ENCODE data around the gene ZNF227.
A peak's percentile ranks its signal among the peaks of the same experiment; 100 is the strongest.
"Not testable (repeated sequence)": the region's sequence is repeated elsewhere in the genome, so short reads cannot be mapped to it uniquely, and the experiment has no call there.

ZNF227 gene

DNA sequence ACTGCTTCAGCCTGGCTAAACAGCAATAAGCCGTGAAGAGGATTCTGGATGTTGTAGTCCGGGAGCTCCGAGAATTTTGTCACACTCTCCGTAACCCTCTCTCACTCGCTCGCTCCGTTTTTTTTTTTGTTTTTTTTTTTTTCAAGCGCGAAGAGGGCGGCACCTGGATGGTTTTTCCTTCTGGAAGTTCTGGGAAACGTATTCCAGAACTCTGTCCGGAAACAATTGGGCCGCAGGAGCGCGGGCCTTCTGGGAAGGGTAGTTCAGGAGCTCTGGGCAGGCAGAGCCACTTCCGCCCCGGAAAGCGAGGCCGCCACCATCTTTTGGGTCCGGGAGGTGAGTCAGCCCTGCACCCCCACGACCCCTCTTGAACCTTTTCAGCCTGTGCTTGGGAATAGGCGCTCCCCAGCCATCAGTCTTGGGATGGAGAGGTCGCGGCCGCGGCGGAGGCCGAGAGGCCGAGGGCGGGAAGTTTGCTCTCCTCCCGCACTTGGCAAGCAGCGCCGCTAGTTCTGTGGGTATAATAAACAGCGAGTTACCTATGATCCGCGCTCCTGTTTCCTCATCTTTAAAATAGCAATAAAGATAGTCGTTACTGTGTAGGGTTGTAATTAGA, at the start of gene ZNF227:
Gene ZNF227 (plus strand): TSS at position 283 of the 616 bp plus-strand sequence. CDS start 5,261 bp downstream, outside the sequence.
- DNase-seq, result peak; percentile 78

DNA sequence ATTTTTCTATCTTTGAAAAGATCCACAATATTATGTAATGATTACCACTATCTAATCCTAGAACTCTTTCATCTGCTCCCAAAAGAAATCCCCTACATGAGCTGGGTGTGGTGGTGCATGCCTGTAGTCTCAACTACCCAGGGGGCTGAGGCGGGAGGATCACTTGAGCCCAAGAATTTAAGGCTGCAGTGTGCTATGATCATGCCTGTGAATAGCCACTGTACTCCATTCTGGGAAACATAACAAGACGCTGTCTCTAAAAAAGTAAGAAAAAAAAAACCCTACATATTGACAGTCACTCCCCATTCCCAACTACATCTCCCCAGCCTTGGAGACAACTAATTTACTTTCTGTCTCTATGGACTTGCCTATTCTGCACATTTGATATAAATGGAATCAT, 48.5 kb upstream of the ZNF227 start:
- no peak for DNase-seq

DNA sequence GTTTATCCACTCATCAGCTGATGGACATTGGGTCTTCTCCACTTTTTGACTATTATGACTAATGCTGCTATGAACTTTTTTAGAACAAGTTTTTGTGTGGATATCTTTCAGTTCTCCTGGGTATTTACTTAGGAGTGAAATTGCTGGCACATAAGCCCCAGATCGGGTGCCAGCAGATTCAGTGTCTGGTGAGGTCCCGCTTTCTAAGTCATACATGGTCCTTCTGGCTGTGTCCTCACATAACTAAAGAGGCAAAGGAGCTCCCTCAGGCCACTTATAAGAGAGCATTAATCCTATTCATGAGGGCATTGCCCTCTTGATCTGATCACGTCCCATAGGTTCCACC, 48.0 kb upstream of the ZNF227 start:
- DNase-seq, result no peak

DNA sequence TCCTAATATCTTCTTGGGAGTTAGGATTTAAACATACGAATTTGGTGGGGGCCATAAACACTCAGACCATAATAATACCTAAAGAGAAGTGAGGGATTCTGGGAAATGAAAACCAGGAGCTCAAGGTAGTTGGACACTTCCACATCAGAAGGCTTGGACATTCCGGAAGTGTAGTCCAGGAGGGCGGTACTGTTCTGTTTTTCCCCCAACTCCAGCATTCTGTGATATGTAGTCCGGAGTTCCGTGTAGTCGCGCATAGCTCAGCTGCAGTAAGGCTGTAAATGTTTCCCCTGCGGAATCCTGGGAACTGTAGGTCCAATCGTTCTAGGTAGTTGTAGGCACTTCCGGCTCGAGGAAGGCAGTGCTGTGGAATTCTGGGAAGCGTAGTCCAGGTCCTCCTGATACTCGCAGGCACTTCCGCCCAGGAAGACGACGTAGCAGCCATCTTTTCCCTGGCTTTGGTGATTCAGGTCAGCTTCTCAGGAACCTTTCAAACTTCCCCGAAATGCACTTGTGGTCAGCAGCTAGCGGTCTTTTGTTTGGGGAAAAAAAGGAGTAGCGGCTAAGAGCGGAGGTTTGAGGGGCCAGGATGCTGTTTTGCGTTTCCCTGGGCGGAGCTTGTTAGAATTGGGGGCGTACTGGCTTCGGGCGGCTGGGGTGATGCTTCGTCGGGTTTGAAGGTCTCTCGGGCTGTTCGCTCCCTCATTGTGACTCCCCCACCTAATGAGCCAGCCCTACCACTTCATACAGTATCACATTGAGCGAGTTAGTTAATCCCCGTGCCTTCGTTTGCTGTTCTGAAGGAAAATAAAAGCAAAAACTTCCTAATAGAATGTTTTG, 47.4 kb upstream of the ZNF227 start, which contains the start of gene ZNF226:
Gene ZNF226 (plus strand): TSS at position 428 of the 840 bp plus-strand sequence. CDS start 4,981 bp downstream, outside the sequence.
- peak; percentile 94 for DNase-seq

DNA sequence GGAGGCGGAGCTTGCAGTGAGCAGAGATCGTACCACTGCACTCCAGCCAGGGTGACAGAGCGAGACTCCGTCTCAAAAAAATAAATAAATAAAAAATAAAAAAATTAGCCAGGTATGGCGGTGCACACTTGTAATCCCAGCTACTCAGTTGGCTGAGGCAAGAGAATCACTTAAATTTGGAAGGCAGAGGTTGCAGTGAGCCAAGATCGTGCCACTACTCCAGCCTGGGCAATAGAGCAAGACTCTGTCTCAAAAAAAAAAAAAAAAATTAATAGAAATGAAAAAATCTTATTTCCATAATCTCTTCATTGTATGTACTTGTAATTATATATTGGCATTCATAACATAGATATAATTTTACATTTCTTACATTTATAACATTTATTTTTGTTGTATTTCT, 41.7 kb upstream of the ZNF227 start:
- not testable (repeated sequence) for DNase-seq

DNA sequence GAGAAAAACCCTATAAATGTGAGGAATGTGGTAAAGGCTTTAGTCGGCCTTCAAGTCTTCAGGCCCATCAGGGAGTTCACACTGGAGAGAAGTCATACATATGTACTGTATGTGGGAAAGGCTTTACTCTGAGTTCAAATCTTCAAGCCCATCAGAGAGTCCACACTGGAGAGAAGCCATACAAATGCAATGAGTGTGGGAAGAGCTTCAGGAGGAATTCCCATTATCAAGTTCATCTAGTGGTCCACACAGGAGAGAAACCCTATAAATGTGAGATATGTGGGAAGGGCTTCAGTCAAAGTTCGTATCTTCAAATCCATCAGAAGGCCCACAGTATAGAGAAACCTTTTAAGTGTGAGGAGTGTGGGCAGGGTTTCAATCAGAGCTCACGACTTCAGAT, 35.7 kb upstream of the ZNF227 start:
- DNase-seq, result no peak

DNA sequence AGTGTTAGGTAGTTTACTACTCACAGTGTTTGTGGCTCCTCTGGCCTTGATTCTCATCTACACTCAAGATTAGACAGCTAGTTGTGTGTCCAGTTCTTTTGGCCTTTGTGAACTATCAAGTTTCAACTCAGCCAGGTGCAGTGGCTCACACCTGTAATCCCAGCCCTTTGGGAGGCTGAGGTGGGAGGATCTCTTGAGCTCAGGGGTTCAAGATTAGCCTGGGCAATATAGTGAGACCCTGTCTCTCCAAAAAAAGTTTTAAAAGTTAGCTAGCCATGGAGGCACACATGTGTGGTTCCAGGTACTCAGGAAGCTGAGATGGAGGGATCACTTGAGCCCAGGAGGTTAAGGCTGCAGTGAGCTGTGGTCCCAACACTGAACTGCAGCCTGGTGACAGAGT, 31.4 kb upstream of the ZNF227 start:
- DNase-seq, result no peak

DNA sequence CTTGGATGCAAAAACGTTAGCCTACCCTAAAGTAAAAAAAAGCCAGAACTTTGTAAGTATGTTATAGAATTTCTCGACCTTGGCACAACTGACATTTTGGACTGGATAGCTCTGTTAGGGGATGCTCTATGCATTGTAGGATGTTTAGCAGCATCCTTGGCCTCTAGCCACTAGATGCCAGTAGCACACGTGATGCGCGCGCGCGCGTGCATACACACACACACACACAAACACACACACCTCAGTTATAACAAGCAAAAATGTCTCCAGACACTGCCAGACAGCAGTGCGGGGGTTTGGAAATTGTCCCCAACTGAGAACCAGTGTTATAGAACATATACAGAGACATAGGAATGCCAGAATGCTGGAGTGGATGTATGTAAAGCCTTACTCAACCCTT, 30.2 kb upstream of the ZNF227 start:
- DNase-seq, result no peak

DNA sequence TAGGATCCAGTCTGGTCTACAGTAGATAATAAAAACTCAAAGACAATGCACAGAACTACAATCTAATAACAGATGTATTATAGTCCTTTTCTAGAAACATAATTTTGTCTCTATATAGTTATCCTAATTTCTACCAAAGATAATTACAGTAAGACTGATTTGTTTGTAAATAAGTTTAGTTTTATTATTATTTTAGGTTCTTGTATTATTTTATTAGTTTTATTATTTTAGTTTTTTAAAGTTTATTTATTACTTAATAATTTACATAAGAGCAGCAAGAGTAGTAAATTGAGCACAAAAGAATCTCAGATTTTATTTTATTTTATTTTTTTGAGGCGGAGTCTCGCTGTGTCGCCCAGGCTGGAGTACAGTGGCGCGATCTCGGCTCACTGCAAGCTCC, 22.3 kb upstream of the ZNF227 start:
- no peak for DNase-seq

DNA sequence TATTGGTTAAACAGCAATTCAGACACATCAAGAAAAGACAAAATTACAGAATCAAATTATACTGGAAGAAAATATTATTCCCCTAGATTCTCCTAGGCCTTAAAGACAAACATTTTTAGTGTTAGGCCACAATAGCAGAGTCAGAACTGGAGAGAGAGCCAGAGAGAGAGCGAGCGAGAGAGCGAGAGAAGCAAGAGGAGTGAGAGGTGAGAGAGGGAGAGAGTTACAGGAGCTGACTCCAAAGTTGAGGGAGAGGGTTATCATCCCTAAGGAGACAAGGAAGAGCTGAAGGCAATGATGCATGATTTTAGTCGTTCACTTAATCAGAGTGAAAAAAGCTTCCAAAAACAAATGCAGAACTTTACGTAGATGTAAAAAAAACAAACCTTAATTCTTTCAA, 20.2 kb upstream of the ZNF227 start:
- no peak for DNase-seq

DNA sequence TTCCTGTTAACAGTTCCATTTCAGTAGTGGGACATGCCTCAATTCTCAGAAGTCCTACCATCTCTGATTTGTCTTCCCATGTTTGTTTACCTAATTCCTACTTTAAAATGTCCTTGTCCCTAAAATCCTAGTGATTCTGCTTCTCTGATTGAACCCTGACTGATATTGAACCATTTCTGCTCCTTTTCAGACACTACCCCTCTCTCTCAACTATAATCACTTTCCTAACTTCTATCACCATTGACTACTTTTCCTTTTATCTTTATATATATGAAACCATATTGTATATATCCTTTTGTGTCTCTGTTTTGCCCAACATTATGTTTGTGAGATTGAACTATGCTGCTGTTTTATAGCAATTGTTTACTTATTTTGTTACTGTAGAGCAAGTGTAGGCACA, 15.6 kb upstream of the ZNF227 start:
- DNase-seq, result no peak

DNA sequence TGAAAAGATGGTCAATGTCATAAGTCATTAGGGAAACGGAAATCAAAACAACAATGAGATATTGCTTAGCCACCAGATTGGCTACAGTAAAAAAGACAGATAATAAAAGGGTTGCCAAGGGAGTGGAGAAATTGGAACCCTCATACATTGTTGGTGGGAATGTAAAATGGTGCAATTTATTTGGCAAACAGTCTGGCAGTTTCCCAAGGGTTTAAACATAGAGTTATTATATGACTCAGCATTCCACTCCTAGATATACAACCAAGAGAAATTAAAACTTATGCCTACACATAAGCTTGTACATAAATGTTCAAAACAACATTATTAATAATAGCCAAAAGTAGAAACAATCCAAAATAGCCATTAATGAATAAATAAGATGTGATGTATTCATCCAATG, 9.9 kb upstream of the ZNF227 start:
- no peak for DNase-seq

DNA sequence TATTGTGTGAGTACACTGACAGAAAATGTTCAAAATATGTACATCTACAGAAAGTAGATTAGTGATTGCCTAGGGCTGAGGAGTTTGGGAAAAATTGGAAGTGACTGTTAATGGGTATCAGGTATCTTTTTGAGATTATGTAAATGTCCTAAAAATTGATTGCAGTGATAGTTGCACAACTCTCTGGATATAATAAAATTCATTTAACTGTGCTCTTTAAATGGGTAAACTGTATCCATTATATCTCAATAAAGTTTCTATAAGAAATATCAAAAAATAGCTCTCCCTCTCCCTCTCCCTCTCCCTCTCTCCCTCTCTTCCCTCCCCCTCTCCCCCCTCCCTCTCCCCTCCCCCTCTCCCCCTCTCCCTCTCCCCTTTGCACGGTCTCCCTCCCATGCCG, 9.4 kb upstream of the ZNF227 start:
- no peak for DNase-seq

DNA sequence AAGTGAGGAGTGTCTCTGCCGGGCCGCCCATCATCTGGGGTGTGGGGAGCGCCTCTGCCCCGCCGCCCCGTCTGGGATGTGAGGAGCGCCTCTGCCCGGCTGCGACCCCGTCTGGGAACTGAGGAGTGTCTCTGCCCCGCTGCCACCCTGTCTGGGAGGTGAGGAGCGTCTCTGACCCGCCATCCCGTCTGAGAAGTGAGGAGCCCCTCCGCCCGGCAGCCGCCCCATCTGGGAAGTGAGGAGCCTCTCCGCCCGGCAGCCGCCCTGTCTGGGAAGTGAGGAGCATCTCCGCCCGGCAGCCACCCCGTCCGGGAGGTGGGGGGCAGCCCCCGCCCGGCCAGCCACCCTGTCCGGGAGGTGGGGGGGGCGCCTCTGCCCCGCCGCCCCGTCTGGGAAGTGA, 8.5 kb upstream of the ZNF227 start:
- not testable (repeated sequence) for DNase-seq

DNA sequence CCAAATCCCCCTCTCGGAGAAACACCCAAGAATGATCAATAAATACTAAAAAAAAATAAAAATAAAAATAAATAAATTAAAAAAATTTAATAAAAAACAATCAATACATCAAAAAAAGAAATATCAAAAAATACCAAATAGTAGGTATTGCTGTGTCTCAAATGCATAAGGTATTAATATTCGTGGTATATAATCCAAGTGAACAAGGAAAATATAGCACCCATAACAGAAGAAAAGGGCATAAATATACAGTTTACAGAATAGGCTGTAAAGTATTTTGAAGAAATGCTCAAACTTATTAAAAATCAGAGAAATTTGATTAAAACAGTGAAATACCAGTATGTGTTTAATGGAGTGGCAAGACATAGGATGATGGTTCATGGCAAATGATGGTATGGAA, 7.6 kb upstream of the ZNF227 start:
- DNase-seq, result no peak

DNA sequence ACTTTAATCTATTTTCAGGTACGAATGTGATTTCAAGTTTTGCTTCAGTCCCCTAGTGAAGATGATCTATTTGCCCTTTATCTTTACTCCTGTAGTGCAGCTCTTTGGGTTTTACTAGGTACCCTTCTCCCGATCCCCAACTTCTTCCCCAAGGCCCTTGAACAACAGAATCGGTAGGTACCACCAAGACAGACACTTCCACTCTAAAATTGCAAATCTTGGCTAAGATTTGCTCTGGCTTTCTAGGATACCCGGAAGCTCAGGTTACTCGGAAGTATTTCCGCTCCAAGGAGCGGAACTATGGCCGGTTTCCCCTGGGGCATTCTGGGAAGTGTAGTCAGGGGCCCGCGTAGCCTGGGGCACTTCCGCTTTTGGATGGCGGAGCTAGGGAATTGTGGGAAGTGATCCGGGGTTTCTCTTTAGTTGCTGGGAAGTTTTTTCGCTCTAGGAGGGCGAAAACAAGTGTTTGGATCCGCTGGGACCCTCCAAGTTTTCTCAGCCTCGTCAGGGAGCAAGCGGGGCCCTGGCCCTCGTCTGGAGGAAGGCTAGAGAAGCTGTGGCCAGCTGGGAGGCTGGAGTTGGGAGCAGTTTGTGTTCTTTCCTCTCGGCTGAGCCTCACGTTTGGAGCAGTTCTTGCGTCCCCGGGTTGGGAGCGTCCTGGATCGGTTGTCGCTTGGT, 5.1 kb upstream of the ZNF227 start:
- DNase-seq, result peak; percentile 62

DNA sequence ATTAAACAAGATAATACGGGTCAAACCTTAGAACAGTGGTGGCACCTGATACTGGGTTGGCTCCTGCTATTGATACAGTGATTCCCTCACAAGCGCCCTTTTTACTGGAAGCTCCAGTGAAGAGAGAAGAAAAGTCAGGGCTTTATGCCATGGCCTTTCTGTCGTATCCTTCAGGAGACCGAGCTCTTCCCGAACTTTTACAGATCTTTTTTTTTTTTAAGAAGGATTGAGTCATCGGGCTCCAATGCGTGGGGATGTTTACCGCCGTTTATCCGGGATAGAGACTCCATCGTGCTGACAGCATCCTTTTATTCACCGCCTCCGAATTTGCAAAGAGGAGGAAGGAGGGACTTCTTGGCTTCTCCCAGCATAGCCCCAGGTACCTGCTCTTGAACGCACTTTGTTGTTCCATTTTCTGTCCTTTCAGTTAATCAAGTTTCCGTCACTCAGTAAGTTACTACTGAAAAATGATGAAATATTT, 574 bp downstream of the ZNF227 start:
- DNase-seq, result no peak

DNA sequence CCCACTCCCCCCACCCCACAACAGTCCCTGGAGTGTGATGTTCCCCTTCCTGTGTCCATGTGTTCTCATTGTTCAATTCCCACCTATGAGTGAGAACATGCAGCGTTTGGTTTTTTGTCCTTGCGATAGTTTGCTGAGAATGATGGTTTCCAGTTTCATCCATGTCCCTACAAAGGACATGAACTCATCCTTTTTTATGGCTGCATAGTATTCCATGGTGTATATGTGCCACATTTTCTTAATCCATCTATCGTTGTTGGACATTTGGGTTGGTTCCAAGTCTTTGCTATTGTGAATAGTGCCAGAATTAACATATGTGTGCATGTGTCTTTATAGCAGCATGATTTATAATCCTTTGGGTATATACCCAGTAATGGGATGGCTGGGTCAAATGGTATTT, 7.6 kb downstream of the ZNF227 start:
- not testable (repeated sequence) for DNase-seq

DNA sequence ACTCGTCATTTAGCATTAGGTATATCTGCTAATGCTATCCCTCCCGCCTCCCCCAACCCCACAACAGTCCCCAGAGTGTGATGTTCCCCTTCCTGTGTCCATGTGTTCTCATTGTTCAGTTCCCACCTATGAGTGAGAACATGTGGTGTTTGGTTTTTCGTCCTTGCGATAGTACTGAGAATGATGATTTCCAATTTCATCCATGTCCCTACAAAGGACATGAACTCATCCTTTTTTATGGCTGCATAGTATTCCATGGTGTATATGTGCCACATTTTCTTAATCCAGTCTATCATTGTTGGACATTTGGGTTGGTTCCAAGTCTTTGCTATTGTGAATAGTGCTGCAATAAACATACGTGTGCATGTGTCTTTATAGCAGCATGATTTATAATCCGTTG, 8.4 kb downstream of the ZNF227 start:
- DNase-seq, result not testable (repeated sequence)

DNA sequence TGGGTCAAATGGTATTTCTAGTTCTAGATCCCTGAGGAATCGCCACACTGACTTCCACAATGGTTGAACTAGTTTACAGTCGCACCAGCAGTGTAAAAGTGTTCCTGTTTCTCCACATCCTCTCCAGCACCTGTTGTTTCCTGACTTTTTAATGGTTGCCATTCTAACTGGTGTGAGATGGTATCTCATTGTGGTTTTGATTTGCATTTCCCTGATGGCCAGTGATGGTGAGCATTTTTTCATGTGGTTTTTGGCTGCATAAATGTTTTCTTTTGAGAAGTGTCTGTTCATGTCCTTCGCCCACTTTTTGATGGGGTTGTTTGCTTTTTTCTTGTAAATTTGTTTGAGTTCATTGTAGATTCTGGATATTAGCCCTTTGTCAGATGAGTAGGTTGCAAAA, 9.0 kb downstream of the ZNF227 start:
- not testable (repeated sequence) for DNase-seq

DNA sequence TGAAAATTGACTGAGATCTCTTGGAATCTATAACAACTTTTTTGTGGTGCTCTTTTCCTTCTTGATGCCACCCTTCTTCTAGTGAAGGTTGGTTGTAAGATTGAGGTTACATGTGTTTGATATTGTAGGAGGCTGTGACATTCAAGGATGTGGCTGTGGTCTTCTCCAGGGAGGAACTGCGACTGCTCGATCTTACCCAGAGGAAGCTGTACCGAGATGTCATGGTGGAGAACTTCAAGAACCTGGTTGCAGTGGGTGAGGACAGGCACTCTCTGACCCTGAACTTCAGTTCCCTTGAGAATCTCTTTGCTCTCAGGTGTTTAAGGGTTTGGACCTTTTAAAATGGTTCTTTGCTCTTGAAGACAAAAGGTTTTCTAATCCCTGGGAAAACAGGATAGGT, 16.0 kb downstream of the ZNF227 start:
- no peak for DNase-seq

DNA sequence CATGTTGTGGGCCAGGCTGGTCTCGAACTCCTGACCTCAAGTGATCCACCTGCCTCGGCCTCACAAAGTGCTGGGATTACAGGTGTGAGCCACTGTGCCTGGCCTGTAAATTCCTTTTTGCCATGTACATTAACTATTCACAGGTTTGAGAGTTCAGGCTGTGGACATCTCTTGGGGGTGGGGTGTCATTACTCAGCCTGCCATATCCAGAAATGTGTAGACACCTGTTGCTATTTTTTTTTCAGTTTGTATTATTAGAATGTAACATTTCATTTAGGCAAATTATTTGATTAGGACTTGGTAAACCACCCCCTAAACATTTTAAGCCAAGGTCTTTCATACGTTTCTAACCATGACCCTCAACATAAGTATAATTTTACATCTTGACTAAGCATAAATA, 20.5 kb downstream of the ZNF227 start:
- no peak for DNase-seq

DNA sequence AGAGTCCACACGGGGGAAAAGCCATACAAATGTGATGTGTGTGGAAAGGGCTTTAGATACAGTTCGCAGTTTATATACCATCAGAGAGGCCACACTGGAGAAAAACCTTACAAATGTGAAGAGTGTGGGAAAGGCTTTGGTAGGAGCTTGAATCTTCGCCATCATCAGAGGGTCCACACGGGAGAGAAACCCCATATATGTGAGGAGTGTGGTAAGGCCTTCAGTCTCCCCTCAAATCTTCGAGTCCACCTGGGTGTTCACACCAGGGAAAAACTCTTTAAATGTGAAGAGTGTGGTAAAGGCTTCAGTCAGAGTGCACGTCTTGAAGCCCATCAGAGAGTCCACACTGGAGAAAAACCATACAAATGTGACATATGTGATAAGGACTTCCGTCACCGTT, 24.1 kb downstream of the ZNF227 start:
- no peak for DNase-seq

DNA sequence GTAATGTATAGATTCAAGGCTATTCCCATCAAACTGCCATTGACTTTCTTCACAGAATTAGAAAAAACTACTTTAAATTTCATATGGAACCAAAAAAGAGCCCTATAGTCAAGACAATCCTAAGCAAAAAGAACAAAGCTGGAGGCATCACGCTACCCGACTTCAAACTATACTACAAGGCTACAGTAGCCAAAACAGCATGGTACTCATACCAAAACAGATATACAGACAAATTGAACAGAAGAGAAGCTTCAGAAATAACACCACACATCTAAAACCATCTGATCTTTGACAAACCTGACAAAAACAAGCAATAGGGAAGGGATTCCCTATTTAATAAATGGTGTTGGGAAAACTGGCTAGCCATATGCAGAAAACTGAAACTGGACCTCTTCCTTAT, 40.0 kb downstream of the ZNF227 start:
- not testable (repeated sequence) for DNase-seq

Measured in NCI-H524 treated with DMSO at 0.1 percent for 48 hours (cell line).